ENCODE data around the gene PPP2R2C. TPM values are rescaled to one million over a fixed set of nuclear protein-coding genes. Genes with fewer than 3 reads are reported as not detected.

PPP2R2C gene
- total and polyA plus RNA-seq, 10 of the 15 experiments (the other 5 are each of a cell fraction or from before 2014, with no cell fraction given): 0.13 to 0.15 TPM; not detected in 8

GRCh38 chr4:6506616-6507140, 34.3 kb upstream of the PPP2R2C start (continued):
- TF ChIP-seq ZNF217 (IDR thresholded peaks at IDR 0.05) (no peak), PAX8 (IDR thresholded peaks at IDR 0.05) (no peak), ZBTB33 (IDR thresholded peaks at IDR 0.05) (no peak), FOS (IDR thresholded peaks at IDR 0.05; ENCODE audit: borderline replicate concordance, extremely low read depth, insufficient read length) (no peak), CBX5 (IDR thresholded peaks at IDR 0.05; ENCODE audit: low read depth) (no peak)

DNA sequence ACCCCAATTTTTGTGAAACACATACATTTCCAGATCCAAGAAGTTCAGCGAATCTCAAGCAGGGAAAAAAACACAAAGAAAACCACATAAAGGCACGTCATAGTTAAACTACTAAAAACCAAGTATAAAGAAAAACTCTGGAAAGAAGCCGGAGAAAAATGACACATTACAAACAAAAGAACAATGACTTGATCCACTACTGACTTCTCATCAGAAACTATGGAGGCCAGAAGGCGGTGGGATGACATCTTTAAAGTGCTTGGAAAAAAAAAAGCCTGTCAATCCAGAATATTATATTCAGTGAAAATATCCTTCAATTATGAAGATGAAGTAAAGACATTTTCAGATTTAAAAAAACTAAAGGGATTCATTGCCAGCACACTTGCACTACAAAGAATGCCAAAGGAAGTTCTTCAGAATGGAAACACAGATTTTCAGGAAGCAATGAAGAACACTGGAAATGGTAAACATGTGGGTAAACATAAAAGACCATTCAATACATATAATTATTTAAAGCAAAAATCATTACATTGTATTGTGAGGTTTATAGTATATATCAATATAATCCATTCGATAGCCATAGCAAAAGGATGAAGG, 32.6 kb upstream of the PPP2R2C start:
- Histone ChIP-seq H3K4me3 (no peak overlapping the region), H3K27me3 (replicated peaks in 1 of 2; ENCODE audit: control insufficient read depth in 2 of 2, insufficient read depth in 2 of 2, low read length in 1 of 2) (no peaks in the 10 kb centered on the region), H3K79me2 (ENCODE audit: control insufficient read depth, insufficient read depth, low read length) (no peaks in the 10 kb centered on the region), H2AFZ (ENCODE audit: control insufficient read depth, low read depth, low read length) (no peak overlapping the region), H3K4me2 (ENCODE audit: control insufficient read depth, insufficient read depth) (no peak overlapping the region), H3K4me1 (ENCODE audit: control insufficient read depth, insufficient read depth, low read length) (no peaks in the 10 kb centered on the region), H3K36me3 (ENCODE audit: control insufficient read depth in 2 of 2, insufficient read depth in 2 of 2, low read length in 1 of 2) (no peaks in the 10 kb centered on the region), H3K27ac (ENCODE audit: control insufficient read depth, insufficient read depth) (no peak overlapping the region), H3K9me3 (replicated peaks; ENCODE audit: control insufficient read depth, insufficient read depth, low read length) (no peaks in the 10 kb centered on the region; the same call in 2 of the 3 replicates), H3K9ac (ENCODE audit: control insufficient read depth, insufficient read depth, low read length) (no peak overlapping the region), H4K20me1 (ENCODE audit: control insufficient read depth, insufficient read depth) (no peaks in the 10 kb centered on the region)
- ATAC-seq: no peak
- CTCF ChIA-PET: no interaction called here
- intact Hi-C loops (cut with micrococcal nuclease; ENCODE audit: unreplicated experiment) (no loop called here), in situ Hi-C loops (cut with MboI) (no loop called here)
- DNase-seq (ENCODE audit: low read depth, low spot score): no peak
- POLR2A ChIA-PET: no interaction called here
- TF ChIP-seq CBX5 (IDR thresholded peaks at IDR 0.05; ENCODE audit: low read depth) (peak; percentile 72; the same call in 1 of the 2 replicates), GABPA (IDR thresholded peaks at IDR 0.05; ENCODE audit: low read depth) (no peak)
- WGBS (ENCODE audit: insufficient coverage, insufficient replicate concordance, low lambda C conversion rate, missing lambda C conversion rate): 34% methylated on average over 5 of the region's 5 CpGs
- BruUV-seq (replicated peaks): no TSS peak
- no peak for FAIRE-seq
- SMC1A ChIA-PET (ENCODE audit: uncharacterized antibody, unreplicated experiment): no interaction called here
- RAD21 ChIA-PET (ENCODE audit: unreplicated experiment): no interaction called here

Data from GM12878 (cell line).